Measurements from ENCODE around the gene ANAPC10. TPM values are rescaled to one million over a fixed set of nuclear protein-coding genes. Genes with fewer than 3 reads are reported as not detected.

ANAPC10 gene
- total RNA-seq, 1 experiment from 2014 or later, result 27.2 TPM

DNA sequence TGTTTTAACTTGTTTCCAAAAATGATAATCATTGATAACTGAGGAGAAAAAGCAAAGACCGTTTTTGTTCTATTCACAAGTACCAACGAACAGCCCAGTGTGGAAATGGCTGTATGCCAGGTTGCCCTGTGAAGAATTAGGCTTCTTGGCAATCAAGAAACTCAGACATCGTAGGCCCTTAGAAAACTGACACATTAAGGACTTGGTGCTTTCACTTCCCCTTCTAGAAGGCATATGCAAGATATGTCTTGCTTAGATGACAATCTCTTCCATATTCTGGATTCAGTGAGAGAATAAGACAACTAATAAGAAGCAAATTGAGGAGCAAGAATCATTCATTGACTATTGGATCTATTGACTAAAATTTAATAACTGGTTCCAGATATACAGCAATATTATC, 56.6 kb downstream of the ANAPC10 start:
- peaks cover 7% of the 10 kb centered on the region for H3K79me2 ChIP-seq (ENCODE audit: insufficient read depth, low read length)
- CTCF ChIA-PET, result no interaction called here

DNA sequence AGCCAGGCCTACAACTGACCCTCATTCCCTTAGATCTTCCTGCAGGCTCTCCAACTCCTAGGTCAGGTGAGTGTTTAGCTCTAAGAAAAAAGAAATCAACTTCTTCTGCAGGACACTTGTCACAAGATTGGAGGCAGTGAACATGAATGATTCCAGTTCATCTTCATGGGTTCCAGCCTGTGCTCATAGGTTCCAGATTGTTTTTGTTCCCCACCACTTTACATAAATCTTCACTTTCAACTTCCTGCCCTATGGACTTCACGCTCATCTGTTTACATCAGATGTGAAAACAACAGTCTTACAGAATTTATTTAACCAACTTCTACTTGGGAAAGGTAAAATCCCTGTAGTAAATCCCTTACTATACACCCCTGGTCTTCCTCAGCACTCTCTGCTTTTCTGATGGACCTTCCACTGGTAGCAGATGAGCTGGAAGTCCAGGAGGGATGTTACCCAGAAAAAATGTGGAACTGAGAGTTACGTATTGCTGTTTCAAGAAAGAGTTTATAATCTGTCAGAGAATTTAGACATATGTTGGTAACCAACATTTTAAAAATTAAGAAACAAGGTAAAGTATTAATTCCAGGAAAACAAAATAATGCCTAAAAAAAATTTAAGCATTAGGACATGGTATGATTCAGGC, 62.4 kb downstream of the ANAPC10 start:
- ChIA-PET RAD21 (ENCODE audit: low non-redundant PET in 1 of 2, low total read pairs in 2 of 2, uncharacterized antibody in 2 of 2, unreplicated experiment in 2 of 2) (no interaction called here), CTCF (no interaction called here), POLR2A (no interaction called here)
- Histone ChIP-seq H3K27ac (ENCODE audit: low read depth, low read length) (no peak overlapping the region), H3K36me3 (ENCODE audit: control insufficient read depth in 1 of 2, insufficient read depth in 2 of 2, low read length in 2 of 2) (peaks cover 0 to 3% of the 10 kb centered on the region in 2 experiments; a peak in 1 of 4 replicates), H3K9me3 (ENCODE audit: control insufficient read depth in 1 of 2, insufficient read depth in 1 of 2, low read depth in 1 of 2, low read length in 2 of 2) (no peaks in the 10 kb centered on the region), H3K27me3 (ENCODE audit: insufficient read depth, low read length) (no peaks in the 10 kb centered on the region), H3K4me3 (replicated peaks in 1 of 2; ENCODE audit: low read depth in 1 of 2, low read length in 2 of 2) (no peak overlapping the region), H3K9ac (ENCODE audit: low read length) (no peak overlapping the region), H3K9me2 (ENCODE audit: insufficient read depth) (no peaks in the 10 kb centered on the region), H3K4me2 (ENCODE audit: low read length) (no peak overlapping the region), H3K4me1 (ENCODE audit: control insufficient read depth in 1 of 2, insufficient read depth in 2 of 2, low read length in 2 of 2) (peaks cover 0 to 13% of the 10 kb centered on the region in 2 experiments; a peak in 1 of 4 replicates), H2AFZ (ENCODE audit: low read depth, low read length, poor library complexity, severe bottlenecking) (no peak overlapping the region), H3K79me2 (ENCODE audit: insufficient read depth, low read length) (no peaks in the 10 kb centered on the region; the same call in 1 of the 2 replicates), H4K20me1 (ENCODE audit: insufficient read depth) (no peaks in the 10 kb centered on the region)
- DNase-seq (ENCODE audit: low read depth, low spot score) (no peak), ATAC-seq (no peak)
- TF ChIP-seq, protein P1, sequence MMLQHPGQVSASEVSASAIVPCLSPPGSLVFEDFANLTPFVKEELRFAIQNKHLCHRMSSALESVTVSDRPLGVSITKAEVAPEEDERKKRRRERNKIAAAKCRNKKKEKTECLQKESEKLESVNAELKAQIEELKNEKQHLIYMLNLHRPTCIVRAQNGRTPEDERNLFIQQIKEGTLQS (IDR thresholded peaks at IDR 0.05), result no peak
- TF ChIP-seq FOSL1 (IDR thresholded peaks at IDR 0.05; ENCODE audit: low read depth), result no peak
- TF ChIP-seq EZH2phosphoT487 (IDR thresholded peaks at IDR 0.05; ENCODE audit: borderline replicate concordance), result no peak
- TF ChIP-seq, protein P2, sequence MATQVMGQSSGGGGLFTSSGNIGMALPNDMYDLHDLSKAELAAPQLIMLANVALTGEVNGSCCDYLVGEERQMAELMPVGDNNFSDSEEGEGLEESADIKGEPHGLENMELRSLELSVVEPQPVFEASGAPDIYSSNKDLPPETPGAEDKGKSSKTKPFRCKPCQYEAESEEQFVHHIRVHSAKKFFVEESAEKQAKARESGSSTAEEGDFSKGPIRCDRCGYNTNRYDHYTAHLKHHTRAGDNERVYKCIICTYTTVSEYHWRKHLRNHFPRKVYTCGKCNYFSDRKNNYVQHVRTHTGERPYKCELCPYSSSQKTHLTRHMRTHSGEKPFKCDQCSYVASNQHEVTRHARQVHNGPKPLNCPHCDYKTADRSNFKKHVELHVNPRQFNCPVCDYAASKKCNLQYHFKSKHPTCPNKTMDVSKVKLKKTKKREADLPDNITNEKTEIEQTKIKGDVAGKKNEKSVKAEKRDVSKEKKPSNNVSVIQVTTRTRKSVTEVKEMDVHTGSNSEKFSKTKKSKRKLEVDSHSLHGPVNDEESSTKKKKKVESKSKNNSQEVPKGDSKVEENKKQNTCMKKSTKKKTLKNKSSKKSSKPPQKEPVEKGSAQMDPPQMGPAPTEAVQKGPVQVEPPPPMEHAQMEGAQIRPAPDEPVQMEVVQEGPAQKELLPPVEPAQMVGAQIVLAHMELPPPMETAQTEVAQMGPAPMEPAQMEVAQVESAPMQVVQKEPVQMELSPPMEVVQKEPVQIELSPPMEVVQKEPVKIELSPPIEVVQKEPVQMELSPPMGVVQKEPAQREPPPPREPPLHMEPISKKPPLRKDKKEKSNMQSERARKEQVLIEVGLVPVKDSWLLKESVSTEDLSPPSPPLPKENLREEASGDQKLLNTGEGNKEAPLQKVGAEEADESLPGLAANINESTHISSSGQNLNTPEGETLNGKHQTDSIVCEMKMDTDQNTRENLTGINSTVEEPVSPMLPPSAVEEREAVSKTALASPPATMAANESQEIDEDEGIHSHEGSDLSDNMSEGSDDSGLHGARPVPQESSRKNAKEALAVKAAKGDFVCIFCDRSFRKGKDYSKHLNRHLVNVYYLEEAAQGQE (IDR thresholded peaks at IDR 0.05; ENCODE audit: low read depth), result no peak
- no peak for TF ChIP-seq JUND (IDR thresholded peaks at IDR 0.05)
- TF ChIP-seq, protein P3, sequence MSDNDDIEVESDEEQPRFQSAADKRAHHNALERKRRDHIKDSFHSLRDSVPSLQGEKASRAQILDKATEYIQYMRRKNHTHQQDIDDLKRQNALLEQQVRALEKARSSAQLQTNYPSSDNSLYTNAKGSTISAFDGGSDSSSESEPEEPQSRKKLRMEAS (IDR thresholded peaks at IDR 0.05), result no peak
- intact Hi-C loops (cut with micrococcal nuclease), result no loop called here
- no TSS peak for BruUV-seq (replicated peaks)

More for the DNA sequence above, 56.6 kb downstream of the ANAPC10 start:
- Histone ChIP-seq H3K27me3 (ENCODE audit: insufficient read depth, low read length) (no peaks in the 10 kb centered on the region), H4K20me1 (ENCODE audit: insufficient read depth) (no peaks in the 10 kb centered on the region), H3K27ac (ENCODE audit: low read depth, low read length) (no peak overlapping the region), H3K4me3 (replicated peaks in 1 of 2; ENCODE audit: low read depth in 1 of 2, low read length in 2 of 2) (no peak overlapping the region), H3K9ac (ENCODE audit: low read length) (no peak overlapping the region), H3K9me2 (ENCODE audit: insufficient read depth) (no peaks in the 10 kb centered on the region), H3K36me3 (ENCODE audit: control insufficient read depth in 1 of 2, insufficient read depth in 2 of 2, low read length in 2 of 2) (no peaks in the 10 kb centered on the region), H3K9me3 (ENCODE audit: control insufficient read depth in 1 of 2, insufficient read depth in 1 of 2, low read depth in 1 of 2, low read length in 2 of 2) (no peaks in the 10 kb centered on the region), H3K4me1 (ENCODE audit: control insufficient read depth in 1 of 2, insufficient read depth in 2 of 2, low read length in 2 of 2) (no peaks in the 10 kb centered on the region), H2AFZ (ENCODE audit: low read depth, low read length, poor library complexity, severe bottlenecking) (no peak overlapping the region), H3K4me2 (ENCODE audit: low read length) (no peak overlapping the region)
- RAD21 ChIA-PET (ENCODE audit: low non-redundant PET in 1 of 2, low total read pairs in 2 of 2, uncharacterized antibody in 2 of 2, unreplicated experiment in 2 of 2), result no interaction called here
- ATAC-seq (no peak), DNase-seq (ENCODE audit: low read depth, low spot score) (no peak)
- intact Hi-C loops (cut with micrococcal nuclease), result no loop called here
- TF ChIP-seq SP1 (IDR thresholded peaks at IDR 0.05; ENCODE audit: low read depth) (no peak), EZH2phosphoT487 (IDR thresholded peaks at IDR 0.05; ENCODE audit: borderline replicate concordance) (no peak)
- TF ChIP-seq, protein P1 (IDR thresholded peaks at IDR 0.05), result no peak
- POLR2A ChIA-PET, result no interaction called here
- no TSS peak for BruUV-seq (replicated peaks)

All from HCT116 (cell line).